Stimulated activated CD8-positive, alpha-beta memory T cell treated with anti-CD3 and anti-CD28 coated beads, Interleukin-4, amount 100 ng/mL, for 48 hours (primary cell): ENCODE data around the gene GSTA1.
A peak's percentile ranks its signal among the peaks of the same experiment; 100 is the strongest.
"Not testable (repeated sequence)": the region's sequence is repeated elsewhere in the genome, so short reads cannot be mapped to it uniquely, and the experiment has no call there.

Experiments used
- DNase-seq: peaks from one replicate; pipeline ENCODE4 v3.0.0-alpha.2; 2020

GSTA1 gene

DNA sequence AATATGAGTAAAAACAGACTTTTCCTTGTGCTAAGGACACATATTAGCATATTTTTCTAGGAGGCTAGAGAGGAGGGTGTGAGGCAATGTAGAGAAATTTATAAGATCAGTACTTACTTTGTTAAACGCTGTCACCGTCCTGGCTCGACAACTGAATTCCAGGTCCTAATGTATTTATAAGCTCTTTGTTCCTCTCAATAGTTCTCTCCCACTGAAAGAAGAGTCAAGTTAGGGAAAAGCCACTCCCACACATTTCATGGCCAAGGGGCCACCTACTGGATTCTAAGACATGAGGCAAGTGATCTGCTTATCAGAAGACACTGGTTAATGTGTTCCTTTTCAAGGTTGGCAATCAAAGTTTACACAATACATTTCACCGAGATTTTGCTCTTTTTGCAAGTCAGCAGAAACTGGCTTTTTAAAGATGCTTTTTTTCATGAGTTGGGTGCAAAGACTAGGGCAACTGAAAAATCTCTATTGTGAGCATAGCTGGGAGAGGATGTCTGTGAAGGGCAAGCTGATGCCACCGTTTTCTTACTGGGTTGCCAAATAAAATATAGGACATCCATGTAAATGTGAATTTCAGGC, at the start of gene GSTA1:
TSS of gene GSTA1 (minus strand) at position 149 of the 588 bp plus-strand sequence. CDS start 4,549 bp downstream, outside the sequence.
- not testable (repeated sequence) for DNase-seq

DNA sequence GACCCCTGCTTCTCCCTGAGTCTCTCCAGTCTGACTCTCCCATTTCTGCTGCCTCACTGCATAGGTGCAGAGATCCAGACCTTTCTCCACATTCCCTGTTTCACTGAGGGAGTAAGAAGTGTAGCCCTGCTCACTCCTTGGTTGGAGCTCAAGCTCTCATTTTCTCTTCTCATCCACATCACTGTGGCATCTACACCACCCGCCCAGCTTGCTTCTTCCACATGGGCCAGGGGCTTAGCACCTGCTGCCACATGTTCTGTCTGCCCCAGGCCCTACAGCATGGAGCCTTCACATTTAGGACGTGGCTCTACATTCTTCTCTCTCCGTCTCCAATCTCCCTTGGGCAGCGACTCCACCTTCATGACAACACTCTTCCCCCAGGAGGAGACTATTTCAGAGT, 45.5 kb upstream of the GSTA1 start:
- DNase-seq: no peak

GRCh38 chr6:52846002-52846401, 42.4 kb upstream of the GSTA1 start:
- DNase-seq: no peak

DNA sequence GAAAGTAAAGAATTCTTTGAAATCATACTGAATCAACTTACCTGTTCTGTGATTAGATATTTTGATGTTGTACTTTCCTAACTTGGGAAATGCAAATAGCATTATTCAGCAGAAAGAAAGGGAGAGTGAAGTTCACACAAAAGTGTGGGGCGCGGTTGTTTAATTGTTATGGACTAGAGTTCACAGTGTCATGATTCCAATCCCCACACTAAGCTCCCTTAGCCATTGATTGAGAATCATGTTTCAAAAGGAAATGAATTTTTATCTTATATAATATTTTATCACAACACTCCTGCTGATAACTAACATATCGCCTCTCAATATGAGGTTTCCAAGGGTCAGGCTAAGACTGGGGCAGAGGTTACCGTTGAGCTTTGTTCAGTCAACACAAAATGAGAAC, 40.0 kb upstream of the GSTA1 start:
- DNase-seq: no peak

- no peak for DNase-seq
Observed at GRCh38 chr6:52840763-52841585, 37.4 kb upstream of the GSTA1 start, which contains the start of gene GSTA5. TSS of gene GSTA5 (minus strand) at chr6:52840813.

- peak; percentile 73 for DNase-seq
Observed at GRCh38 chr6:52839124-52840055, 35.8 kb upstream of the GSTA1 start.

GRCh38 chr6:52834481-52834880, 30.9 kb upstream of the GSTA1 start:
- DNase-seq: no peak

DNA sequence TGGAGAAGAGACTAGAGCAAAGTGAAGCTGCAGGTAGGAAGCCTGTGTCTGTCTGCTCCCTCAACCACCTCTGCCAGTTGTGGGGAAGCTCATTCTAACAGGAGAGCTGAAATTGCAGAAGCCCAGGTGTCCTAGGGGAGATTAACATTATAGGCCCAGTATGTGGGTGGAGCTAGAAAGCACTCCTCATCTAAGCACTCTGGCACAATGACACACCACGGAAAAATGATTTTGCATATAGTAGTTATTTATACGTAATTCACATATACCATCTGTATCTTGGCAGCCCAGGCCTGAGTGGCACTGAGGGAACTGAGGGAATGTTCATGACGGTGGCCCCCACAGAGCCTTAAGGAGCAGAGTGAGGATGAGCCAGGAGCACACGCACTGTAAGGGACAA, 27.3 kb upstream of the GSTA1 start:
- DNase-seq: not testable (repeated sequence)

DNA sequence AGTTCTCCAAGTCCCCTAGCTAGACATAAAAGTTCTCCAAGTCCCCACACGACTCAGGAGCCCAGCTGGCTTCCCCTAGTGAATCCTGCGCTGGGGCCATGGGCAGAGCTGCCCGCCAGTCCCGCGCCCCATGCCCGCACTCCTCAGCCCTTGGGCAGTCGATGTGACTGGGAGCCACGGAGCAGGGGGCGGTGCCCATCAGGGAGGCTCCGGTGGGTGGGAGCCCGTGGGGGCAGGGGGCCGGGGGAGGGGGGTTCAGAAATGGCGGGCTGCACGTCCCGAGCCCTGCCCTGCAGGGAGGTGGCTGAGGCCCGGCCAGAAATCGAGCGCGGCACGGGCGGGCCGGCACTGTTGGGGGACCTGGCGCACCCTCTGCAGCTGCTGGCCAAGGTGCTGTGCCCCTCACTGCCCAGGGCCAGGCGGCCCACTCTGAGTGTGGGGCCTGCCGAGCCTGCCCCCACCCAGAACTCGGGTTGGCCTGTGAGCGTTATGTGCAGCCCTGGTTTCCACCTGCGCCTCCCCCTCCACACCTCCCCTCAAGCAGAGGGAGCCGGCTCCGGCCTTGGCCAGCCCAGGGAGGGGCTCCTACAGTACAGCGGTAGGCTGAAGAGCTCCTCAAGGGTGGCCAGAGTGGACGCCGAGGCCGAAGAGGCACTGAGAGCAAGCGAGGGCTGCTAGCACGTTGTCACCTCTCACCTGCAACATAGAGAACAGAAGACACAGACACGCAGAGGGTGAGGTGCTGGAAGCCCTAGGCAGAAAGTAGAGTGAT, 25.6 kb upstream of the GSTA1 start:
- DNase-seq: no peak

GRCh38 chr6:52828621-52829020, 25.0 kb upstream of the GSTA1 start:
- not testable (repeated sequence) for DNase-seq

DNA sequence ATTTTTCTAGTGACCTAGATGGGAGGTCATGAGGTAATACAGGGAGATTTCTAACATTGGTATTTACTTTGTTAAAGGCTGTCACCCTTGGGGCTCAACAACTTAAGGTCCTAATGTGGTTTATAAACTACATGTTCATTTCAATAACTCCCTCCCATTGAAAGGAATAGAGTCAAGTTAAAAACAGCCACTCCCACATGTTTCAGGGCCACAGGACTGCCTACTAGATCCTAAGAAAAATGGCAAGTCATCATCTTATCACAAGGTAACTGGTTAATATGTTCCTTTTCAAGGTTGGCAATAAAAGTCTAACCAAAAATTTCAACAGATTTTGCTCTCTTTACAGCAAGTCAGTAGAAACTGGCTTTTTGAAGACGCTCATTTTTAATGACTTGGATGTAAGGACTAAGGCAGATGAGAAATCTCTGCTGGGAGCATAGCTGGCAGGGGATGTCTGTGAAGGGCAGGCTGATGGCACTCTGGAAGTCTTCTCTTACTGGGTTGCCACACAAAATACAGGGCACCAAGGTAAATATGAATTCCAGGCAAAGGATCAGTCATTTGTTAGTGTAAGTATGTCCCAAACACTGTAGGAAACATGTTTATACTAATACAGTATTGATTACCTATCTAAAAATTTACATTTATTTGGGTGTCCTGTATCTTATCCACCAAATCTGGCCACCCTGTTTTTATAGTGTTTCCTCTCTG, 23.6 kb upstream of the GSTA1 start:
- not testable (repeated sequence) for DNase-seq

DNA sequence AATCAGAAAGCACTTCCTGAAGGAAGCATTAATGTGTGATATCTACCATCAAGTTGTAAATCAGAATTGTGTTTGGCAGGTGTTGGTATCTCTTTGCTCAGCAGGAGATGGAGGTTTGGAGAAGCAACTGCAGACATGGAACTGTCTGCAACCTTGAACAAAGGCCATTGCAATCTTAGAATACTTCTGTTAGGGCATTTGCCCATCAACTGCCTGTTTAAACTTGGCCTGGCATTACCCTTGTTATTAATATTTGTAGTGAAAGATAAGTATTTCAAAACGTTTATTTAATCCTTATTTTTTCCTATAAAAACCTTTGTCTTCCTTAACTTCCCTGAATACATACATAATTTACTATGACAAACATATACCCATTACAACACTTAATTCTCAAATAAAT, 22.9 kb upstream of the GSTA1 start:
- no peak for DNase-seq

GRCh38 chr6:52825900-52826459, 22.4 kb upstream of the GSTA1 start:
- DNase-seq: not testable (repeated sequence)

- not testable (repeated sequence) for DNase-seq
Observed at GRCh38 chr6:52825270-52825793, 21.7 kb upstream of the GSTA1 start.

GRCh38 chr6:52821842-52822241, 18.2 kb upstream of the GSTA1 start:
- DNase-seq: no peak

- DNase-seq: no peak
Observed at GRCh38 chr6:52820198-52820597, 16.6 kb upstream of the GSTA1 start.

GRCh38 chr6:52815167-52816092, 11.8 kb upstream of the GSTA1 start:
- DNase-seq: peak; percentile 63

DNA sequence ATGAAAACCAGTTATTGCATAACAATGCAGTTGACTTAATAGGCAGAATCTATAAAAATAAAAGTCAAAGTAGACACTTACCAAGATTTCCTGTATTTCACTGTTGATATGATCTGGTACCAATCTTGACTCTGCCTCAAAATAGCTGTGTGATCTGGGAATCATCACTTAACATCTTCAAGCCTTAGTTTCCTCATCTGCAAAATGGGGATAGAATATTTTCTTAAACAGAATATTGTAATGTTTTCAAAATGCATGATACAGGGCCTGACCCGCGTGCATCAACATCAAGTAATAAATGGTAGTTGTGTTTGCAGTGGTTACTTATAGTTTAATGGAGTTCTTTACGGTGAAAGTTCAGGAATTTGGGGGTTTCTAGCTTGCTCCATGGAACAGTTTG, 10.9 kb upstream of the GSTA1 start:
- not testable (repeated sequence) for DNase-seq

GRCh38 chr6:52809777-52810176, 6.2 kb upstream of the GSTA1 start:
- not testable (repeated sequence) for DNase-seq

DNA sequence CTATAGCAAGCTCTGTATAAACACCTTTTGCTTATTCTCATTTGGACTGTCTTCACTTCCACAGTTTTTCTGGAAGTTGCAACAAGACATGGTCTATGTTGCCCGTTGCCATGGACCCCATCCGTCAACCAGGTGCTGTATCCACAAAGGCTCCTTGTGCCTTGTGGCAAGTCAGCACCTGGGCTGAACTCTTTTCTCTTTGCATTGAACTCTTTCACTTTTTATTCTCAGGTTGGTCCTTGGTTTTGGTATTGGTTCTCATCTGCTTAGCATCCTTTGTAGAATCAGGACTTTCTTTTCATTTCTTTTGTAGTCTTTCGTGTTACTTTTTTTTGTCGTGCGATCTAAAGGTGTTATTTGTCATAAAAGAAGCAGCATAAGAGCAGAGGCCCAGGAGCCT, 5.0 kb upstream of the GSTA1 start:
- no peak for DNase-seq
